Rectal smooth muscle tissue (tissue), 1 donor: ENCODE results near the gene SLC49A4.
"Not testable (repeated sequence)": the region's sequence is repeated elsewhere in the genome, so short reads cannot be mapped to it uniquely, and the experiment has no call there.

ENCODE experiments used
- H3K27ac ChIP-seq: one replicate; pipeline ENCODE4 v1.7.0; 2013; ENCODE audit warnings: low read depth, low read length, inconsistent platforms
- H3K27me3 ChIP-seq: one replicate; pipeline ENCODE4 v1.7.0; 2013; ENCODE audit warnings: low read length; ENCODE audit not compliant: control insufficient read depth, insufficient read depth
- H3K36me3 ChIP-seq: one replicate; pipeline ENCODE4 v1.7.0; 2013; ENCODE audit warnings: low read length; ENCODE audit not compliant: control insufficient read depth, insufficient read depth
- H3K4me1 ChIP-seq: one replicate; pipeline ENCODE4 v1.7.0; 2013; ENCODE audit warnings: low read length; ENCODE audit not compliant: control insufficient read depth, insufficient read depth
- H3K4me3 ChIP-seq: one replicate; pipeline ENCODE4 v1.7.0; 2013; ENCODE audit warnings: low read length
- H3K9ac ChIP-seq: one replicate; pipeline ENCODE4 v1.7.0; 2013; ENCODE audit warnings: low read length

SLC49A4 gene, protein sequence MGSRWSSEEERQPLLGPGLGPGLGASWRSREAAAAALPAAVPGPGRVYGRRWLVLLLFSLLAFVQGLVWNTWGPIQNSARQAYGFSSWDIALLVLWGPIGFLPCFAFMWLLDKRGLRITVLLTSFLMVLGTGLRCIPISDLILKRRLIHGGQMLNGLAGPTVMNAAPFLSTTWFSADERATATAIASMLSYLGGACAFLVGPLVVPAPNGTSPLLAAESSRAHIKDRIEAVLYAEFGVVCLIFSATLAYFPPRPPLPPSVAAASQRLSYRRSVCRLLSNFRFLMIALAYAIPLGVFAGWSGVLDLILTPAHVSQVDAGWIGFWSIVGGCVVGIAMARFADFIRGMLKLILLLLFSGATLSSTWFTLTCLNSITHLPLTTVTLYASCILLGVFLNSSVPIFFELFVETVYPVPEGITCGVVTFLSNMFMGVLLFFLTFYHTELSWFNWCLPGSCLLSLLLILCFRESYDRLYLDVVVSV

GRCh38 chr3:122794779-122795673 is at the start of gene SLC49A4:
TSS of gene SLC49A4 (plus strand) at chr3:122795069. CDS start at chr3:122795193, 124 bp downstream.
- Histone ChIP-seq H3K4me3 (peak within 1 kb of the TSS; percentile 96), H3K4me1 (peaks cover 4% of the 10 kb centered on the region), H3K27me3 (no peaks in the 10 kb centered on the region), H3K9ac (peak within 1 kb of the TSS; percentile 80), H3K27ac (peak within 1 kb of the TSS; percentile 83), H3K36me3 (no peaks in the 10 kb centered on the region)

DNA sequence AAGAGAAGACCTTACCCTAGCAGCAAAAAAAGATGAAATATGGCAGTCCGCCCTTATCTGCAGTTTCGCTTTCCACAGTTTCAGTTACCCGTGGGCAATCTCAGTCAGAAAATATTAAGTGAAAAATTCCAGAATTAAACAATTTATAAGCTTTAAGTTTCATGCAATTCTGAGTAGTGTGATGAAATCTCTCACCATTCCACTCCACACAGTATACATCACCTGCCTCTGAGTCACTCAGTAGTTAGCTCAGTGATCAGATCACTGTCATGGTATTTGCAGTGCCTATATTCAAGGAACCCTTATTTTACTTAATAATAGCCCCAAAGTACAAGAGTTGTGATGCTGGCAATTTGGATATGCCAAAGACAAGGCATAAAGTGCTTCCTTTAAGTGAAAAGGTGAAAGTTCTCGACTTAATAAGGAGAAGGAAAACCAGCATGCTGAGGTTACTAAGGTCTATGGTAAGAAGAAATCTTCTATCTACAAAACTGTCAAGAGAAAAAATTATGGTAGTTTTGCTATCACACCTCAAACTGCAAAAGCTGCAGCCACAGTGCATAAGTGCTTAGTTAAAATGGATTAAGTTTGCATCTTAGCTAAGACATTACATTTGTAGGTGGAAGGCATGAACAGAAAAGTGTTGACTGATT is 49.4 kb upstream of the SLC49A4 start:
- Histone ChIP-seq H3K27me3 (no peaks in the 10 kb centered on the region), H3K27ac (no peak overlapping the region), H3K4me1 (no peaks in the 10 kb centered on the region), H3K9ac (no peak overlapping the region), H3K36me3 (peaks cover 3% of the 10 kb centered on the region), H3K4me3 (no peak overlapping the region)

DNA sequence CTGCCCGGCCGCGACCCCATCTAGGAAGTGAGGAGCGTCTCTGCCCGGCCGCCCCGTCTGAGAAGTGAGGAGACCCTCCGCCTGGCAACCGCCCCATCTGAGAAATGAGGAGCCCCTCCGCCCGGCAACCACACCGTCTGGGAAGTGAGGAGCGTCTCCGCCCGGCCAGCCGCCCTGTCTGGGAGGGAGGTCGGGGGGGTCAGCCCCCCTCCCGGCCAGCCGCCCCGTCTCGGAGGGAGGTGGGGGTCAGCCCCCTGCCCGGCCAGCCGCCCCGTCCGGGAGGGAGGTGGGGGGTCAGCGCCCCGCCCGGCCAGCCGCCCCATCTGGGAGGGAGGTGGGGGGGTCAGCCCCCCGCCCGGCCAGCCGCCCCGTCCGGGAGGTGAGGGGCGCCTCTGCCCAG is 47.6 kb upstream of the SLC49A4 start:
- not testable (repeated sequence) for H3K36me3 ChIP-seq, H3K9ac ChIP-seq, H3K4me1 ChIP-seq, H3K27ac ChIP-seq, H3K27me3 ChIP-seq, H3K4me3 ChIP-seq

GRCh38 chr3:122748347-122748746 is 46.5 kb upstream of the SLC49A4 start:
- no peaks in the 10 kb centered on the region for H3K27me3 ChIP-seq
- H3K4me3 ChIP-seq: no peak overlapping the region
- no peak overlapping the region for H3K27ac ChIP-seq
- H3K4me1 ChIP-seq: no peaks in the 10 kb centered on the region
- H3K9ac ChIP-seq: no peak overlapping the region
- no peaks in the 10 kb centered on the region for H3K36me3 ChIP-seq

DNA sequence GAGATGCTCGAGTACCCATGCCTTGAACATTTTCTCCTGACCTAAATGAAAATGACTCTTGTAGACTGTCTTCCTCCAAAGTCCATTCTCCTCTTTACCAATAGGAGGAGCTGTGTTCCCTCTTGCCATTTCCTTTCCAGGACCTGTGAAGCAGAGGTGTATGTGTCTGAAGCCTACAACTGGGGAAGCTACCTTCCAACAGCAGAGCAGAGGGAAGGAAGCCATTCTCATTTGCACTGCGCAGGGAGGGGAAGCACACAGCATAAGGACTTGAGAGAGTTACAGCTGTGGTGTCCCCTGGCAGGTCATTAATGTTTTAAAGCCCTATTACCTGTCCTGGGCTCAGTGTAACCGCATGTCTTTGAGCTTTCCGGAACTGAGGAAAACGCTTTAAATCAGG is 39.9 kb upstream of the SLC49A4 start:
- H3K9ac ChIP-seq: no peak overlapping the region
- H3K4me1 ChIP-seq: no peaks in the 10 kb centered on the region
- H3K27me3 ChIP-seq: no peaks in the 10 kb centered on the region
- H3K27ac ChIP-seq: no peak overlapping the region
- no peak overlapping the region for H3K4me3 ChIP-seq
- peaks cover 3% of the 10 kb centered on the region for H3K36me3 ChIP-seq

DNA sequence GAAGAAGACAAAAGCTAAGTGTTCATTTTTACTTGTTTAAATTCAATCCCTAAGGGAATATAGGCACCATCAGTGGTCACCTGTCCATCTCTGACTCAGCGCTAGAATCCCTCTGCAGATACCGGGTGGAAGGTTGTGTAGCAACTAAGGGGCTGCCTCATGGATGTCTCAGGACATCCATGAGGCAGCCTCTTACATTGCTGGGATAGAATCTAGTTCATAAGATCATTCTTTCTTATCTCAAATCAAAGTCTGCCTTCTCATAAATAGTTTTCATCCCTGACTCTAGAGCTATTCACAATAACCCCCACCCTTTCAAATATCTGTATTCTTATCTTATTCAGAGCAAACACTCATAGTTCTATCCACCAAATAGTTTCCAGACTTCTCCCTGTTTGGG is 39.4 kb upstream of the SLC49A4 start:
- Histone ChIP-seq H3K9ac (no peak overlapping the region), H3K36me3 (peaks cover 3% of the 10 kb centered on the region), H3K27me3 (no peaks in the 10 kb centered on the region)

DNA sequence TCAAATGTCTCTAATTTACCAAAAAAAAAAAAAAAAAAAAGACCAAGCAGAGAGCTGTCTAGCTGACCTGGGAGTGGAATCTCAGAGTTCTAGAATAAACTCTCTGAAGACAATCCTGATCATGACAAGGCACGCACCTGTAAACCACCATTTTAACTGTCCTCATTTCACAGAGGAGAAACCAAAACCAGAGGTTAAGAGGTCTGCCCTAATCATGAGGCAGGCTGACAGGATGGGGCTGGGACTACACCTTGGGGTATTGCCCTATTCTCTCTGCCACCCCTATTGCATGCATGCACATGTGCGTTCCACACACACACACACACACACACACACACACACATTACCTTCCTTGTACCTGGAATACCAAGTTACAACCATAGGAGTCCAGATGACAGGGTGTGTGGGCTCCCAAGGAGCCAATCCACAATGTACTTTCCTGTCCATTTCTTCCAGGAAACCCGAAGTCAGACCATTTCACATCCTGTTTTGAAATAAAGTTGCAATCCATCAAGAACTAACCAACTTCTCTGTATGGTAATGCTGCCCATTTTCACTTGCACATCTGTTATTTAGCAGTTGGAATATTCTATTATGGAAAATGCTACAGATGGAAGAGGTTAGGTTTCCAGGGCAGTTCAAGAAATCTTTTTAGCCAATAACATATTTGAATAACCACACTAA is 35.9 kb upstream of the SLC49A4 start:
- H3K4me1 ChIP-seq: no peaks in the 10 kb centered on the region
- H3K4me3 ChIP-seq: no peak overlapping the region
- peaks cover 3% of the 10 kb centered on the region for H3K36me3 ChIP-seq
- H3K27ac ChIP-seq: no peak overlapping the region
- H3K27me3 ChIP-seq: no peaks in the 10 kb centered on the region
- H3K9ac ChIP-seq: no peak overlapping the region

More for the DNA sequence above, 39.4 kb upstream of the SLC49A4 start:
- H3K27ac ChIP-seq: no peak overlapping the region
- H3K4me3 ChIP-seq: no peak overlapping the region
- no peaks in the 10 kb centered on the region for H3K4me1 ChIP-seq

DNA sequence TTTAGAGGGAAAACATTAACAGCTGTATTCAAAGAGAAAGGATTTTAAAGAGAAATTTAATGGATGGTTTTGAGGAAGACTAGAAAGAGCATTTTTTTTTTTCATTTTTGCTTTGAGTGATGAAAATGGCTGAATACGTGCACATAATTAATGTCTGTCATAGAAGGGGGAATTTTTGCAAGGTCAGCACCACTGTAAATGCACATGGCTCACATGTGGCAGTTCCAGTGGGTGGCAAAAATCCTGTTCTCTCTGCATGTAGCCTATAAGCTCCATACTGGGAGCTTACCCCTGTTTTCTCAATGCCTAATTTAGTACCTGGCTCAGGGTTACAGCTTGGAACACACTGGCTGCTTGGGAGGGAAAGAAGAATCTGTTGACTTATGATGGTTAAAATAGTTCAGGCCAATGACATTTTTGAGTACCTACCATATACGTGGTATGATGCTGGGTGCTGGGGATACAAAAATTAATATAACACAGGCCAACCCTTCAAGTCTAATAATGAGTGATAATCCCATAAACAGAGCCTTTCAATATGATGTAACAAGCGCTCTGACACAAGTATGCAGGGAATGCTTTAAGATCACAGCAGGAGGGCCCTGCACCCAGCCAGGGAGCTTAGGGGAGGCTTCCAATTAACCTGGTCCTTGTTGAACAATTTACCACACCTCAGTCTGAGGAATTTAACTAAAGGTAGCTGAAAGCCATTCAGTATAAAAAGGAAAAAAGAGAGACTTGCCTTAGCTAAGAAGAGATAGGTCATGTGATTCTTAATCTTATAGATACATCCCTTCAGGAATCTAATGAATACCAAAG is 34.2 kb upstream of the SLC49A4 start:
- Histone ChIP-seq H3K4me3 (no peak overlapping the region), H3K9ac (no peak overlapping the region), H3K27me3 (no peaks in the 10 kb centered on the region), H3K36me3 (no peaks in the 10 kb centered on the region), H3K4me1 (no peaks in the 10 kb centered on the region), H3K27ac (no peak overlapping the region)

- H3K4me3 ChIP-seq: no peak overlapping the region
- no peak overlapping the region for H3K9ac ChIP-seq
- no peak overlapping the region for H3K27ac ChIP-seq
- H3K27me3 ChIP-seq: no peaks in the 10 kb centered on the region
- no peaks in the 10 kb centered on the region for H3K36me3 ChIP-seq
- H3K4me1 ChIP-seq: no peaks in the 10 kb centered on the region
These were observed 28.4 kb upstream of the SLC49A4 start for GRCh38 chr3:122766430-122766829.

- no peaks in the 10 kb centered on the region for H3K36me3 ChIP-seq
- H3K27ac ChIP-seq: peak overlapping the region; percentile 6
- H3K4me3 ChIP-seq: no peak overlapping the region
- H3K9ac ChIP-seq: no peak overlapping the region
- H3K4me1 ChIP-seq: no peaks in the 10 kb centered on the region
- H3K27me3 ChIP-seq: no peaks in the 10 kb centered on the region
These were observed 27.1 kb upstream of the SLC49A4 start for GRCh38 chr3:122767540-122768372.
